ENCODE measurements around the gene PDE4D.

DNA sequence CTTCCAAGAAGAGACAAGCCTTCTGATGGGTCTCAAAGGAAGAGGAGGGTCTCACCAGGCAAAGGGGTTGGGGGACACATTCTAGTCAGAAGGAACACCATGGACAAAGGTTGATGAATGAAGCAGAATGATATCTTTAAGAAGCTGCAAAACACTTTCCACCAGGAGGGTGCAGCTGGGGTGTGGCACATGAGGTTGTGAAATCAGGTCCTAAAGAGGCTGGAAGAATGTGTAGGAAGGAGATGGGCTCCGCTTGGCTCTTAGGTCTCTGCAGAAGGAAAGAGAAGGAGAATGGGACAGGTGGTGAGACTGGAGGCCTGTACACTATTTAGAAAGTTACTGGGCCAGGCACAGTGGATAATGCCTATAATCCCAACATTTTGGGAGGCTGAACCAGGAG is 328.6 kb downstream of the PDE4D start:
- TF ChIP-seq, protein P1, sequence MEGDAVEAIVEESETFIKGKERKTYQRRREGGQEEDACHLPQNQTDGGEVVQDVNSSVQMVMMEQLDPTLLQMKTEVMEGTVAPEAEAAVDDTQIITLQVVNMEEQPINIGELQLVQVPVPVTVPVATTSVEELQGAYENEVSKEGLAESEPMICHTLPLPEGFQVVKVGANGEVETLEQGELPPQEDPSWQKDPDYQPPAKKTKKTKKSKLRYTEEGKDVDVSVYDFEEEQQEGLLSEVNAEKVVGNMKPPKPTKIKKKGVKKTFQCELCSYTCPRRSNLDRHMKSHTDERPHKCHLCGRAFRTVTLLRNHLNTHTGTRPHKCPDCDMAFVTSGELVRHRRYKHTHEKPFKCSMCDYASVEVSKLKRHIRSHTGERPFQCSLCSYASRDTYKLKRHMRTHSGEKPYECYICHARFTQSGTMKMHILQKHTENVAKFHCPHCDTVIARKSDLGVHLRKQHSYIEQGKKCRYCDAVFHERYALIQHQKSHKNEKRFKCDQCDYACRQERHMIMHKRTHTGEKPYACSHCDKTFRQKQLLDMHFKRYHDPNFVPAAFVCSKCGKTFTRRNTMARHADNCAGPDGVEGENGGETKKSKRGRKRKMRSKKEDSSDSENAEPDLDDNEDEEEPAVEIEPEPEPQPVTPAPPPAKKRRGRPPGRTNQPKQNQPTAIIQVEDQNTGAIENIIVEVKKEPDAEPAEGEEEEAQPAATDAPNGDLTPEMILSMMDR (IDR thresholded peaks at IDR 0.05; ENCODE audit: insufficient read depth, low read length), result no peak
- no peak for TF ChIP-seq POLR2AphosphoS5 (IDR thresholded peaks at IDR 0.05; ENCODE audit: low read depth)
- TF ChIP-seq, protein P2, sequence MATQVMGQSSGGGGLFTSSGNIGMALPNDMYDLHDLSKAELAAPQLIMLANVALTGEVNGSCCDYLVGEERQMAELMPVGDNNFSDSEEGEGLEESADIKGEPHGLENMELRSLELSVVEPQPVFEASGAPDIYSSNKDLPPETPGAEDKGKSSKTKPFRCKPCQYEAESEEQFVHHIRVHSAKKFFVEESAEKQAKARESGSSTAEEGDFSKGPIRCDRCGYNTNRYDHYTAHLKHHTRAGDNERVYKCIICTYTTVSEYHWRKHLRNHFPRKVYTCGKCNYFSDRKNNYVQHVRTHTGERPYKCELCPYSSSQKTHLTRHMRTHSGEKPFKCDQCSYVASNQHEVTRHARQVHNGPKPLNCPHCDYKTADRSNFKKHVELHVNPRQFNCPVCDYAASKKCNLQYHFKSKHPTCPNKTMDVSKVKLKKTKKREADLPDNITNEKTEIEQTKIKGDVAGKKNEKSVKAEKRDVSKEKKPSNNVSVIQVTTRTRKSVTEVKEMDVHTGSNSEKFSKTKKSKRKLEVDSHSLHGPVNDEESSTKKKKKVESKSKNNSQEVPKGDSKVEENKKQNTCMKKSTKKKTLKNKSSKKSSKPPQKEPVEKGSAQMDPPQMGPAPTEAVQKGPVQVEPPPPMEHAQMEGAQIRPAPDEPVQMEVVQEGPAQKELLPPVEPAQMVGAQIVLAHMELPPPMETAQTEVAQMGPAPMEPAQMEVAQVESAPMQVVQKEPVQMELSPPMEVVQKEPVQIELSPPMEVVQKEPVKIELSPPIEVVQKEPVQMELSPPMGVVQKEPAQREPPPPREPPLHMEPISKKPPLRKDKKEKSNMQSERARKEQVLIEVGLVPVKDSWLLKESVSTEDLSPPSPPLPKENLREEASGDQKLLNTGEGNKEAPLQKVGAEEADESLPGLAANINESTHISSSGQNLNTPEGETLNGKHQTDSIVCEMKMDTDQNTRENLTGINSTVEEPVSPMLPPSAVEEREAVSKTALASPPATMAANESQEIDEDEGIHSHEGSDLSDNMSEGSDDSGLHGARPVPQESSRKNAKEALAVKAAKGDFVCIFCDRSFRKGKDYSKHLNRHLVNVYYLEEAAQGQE (IDR thresholded peaks at IDR 0.05; ENCODE audit: insufficient replicate concordance, low read depth), result no peak
